Measurements from ENCODE around the gene APBA1. TPM values are rescaled to one million over a fixed set of nuclear protein-coding genes. Genes with fewer than 3 reads are reported as not detected.

APBA1 gene
- 11.3 and 11.4 TPM in 2 replicates for total RNA-seq
- 5.0 and 6.1 TPM in 2 replicates for polyA plus RNA-seq
- polyA plus RNA-seq (2011; cell fraction: cytosol; rRNA removed) = 5.6 and 6.8 TPM in 2 replicates
- 12.9 and 15.3 TPM in 2 replicates for polyA plus RNA-seq (2011; cell fraction: nucleus; rRNA removed)
- polyA plus RNA-seq (2012) = 1.00 and 1.1 TPM in 2 replicates
- 15.0 and 22.4 TPM in 2 replicates for polyA minus RNA-seq
- polyA minus RNA-seq (2011; cell fraction: cytosol; rRNA and poly(A)+ RNA removed) = not detected
- polyA minus RNA-seq (2011; cell fraction: nucleus; rRNA and poly(A)+ RNA removed) = 23.0 and 30.8 TPM in 2 replicates
- percentile 57 among the genes with signal in this experiment for Bru-seq, nascent RNA
- percentile 47 among the genes with signal in this experiment for BruChase-seq, experiment 1, labeled RNA remaining after a 6-hour chase
- BruChase-seq, experiment 2, labeled RNA remaining after a 2-hour chase = percentile 49 among the genes with signal in this experiment
- long read RNA-seq, partial matches to known transcripts = 0 of 3 reads
- long read RNA-seq, other reads (novel, unspliced or antisense) = 3 of 3 reads

- H3K4me3 ChIP-seq (replicated peaks in 1 of 3; ENCODE audit: insufficient read depth in 1 of 3, low read depth in 1 of 3, low read length in 3 of 3) = peak within 1 kb of the TSS; percentile 49 to 69 (median 64)
- H3K9me3 ChIP-seq (replicated peaks; ENCODE audit: control insufficient read depth, insufficient read depth, low read length) = no peaks in the 10 kb centered on the region
- peak within 1 kb of the TSS; percentile 46 for H3K9ac ChIP-seq (replicated peaks; ENCODE audit: extremely low read depth, insufficient read depth, low read length)
- POLR2A ChIA-PET = interaction anchor here (0.6 to 0.8 kb wide), 2 partner anchors 170 to 672 kb away, joined by 3 to 4 read pairs; no protein-coding TSS in a partner anchor
- TF ChIP-seq MYC (IDR thresholded peaks at IDR 0.05; ENCODE audit: low read depth, low read length) = no peak
- TF ChIP-seq, protein P1, sequence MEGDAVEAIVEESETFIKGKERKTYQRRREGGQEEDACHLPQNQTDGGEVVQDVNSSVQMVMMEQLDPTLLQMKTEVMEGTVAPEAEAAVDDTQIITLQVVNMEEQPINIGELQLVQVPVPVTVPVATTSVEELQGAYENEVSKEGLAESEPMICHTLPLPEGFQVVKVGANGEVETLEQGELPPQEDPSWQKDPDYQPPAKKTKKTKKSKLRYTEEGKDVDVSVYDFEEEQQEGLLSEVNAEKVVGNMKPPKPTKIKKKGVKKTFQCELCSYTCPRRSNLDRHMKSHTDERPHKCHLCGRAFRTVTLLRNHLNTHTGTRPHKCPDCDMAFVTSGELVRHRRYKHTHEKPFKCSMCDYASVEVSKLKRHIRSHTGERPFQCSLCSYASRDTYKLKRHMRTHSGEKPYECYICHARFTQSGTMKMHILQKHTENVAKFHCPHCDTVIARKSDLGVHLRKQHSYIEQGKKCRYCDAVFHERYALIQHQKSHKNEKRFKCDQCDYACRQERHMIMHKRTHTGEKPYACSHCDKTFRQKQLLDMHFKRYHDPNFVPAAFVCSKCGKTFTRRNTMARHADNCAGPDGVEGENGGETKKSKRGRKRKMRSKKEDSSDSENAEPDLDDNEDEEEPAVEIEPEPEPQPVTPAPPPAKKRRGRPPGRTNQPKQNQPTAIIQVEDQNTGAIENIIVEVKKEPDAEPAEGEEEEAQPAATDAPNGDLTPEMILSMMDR (IDR thresholded peaks at IDR 0.05; ENCODE audit: extremely low read depth in 1 of 2, insufficient read depth in 1 of 2, low read depth in 1 of 2, low read length in 2 of 2) = peak in 1 of 2 donors; percentile 1
- peak within 1 kb of the TSS; percentile 97 for H2AFZ ChIP-seq (ENCODE audit: low read depth, low read length)
- H3K9me1 ChIP-seq (replicated peaks; ENCODE audit: control insufficient read depth, extremely low read depth, insufficient read depth, low read length) = no peaks in the 10 kb centered on the region
- dilution Hi-C loops (cut with MboI; ENCODE audit: extremely low pct_ligation_motif_present, low sequenced_read_pairs) = no loop called here
- intact Hi-C loops (cut with micrococcal nuclease) = loop anchor here (1.0 to 10.0 kb wide), 10 partner anchors 67 to 743 kb away; partner anchors contain the start of gene KLF9
- H4K20me1 ChIP-seq (replicated peaks; ENCODE audit: control insufficient read depth, extremely low read depth, insufficient read depth, low read length) = no peaks in the 10 kb centered on the region
- DNase-seq (ENCODE audit: low read depth, low spot score) (peak; percentile 46), FAIRE-seq (no peak)
- no peaks in the 10 kb centered on the region for H3K79me2 ChIP-seq (ENCODE audit: control insufficient read depth, insufficient read depth, low read length)
- CTCF ChIA-PET = interaction anchor here (0.6 to 4.2 kb wide), 55 partner anchors 11 to 930 kb away, joined by 3 to 52 read pairs (median 4); partner anchors contain the start of gene PTAR1
- H3K36me3 ChIP-seq (ENCODE audit: control insufficient read depth in 2 of 2, extremely low read depth in 1 of 2, insufficient read depth in 2 of 2, low read length in 2 of 2) = no peaks in the 10 kb centered on the region
- peak within 1 kb of the TSS; percentile 78 for H3K4me2 ChIP-seq (ENCODE audit: insufficient read depth, low read length)
- no TSS peak for BruUV-seq (replicated peaks)
- peak within 1 kb of the TSS; percentile 30 for H3K27ac ChIP-seq (ENCODE audit: insufficient read depth, low read depth, low read length)
- H3K4me1 ChIP-seq (ENCODE audit: control insufficient read depth, extremely low read depth, insufficient read depth, low read length) = peaks cover 36% of the 10 kb centered on the region
- H3K27me3 ChIP-seq (ENCODE audit: control insufficient read depth in 2 of 2, insufficient read depth in 2 of 2, low read length in 2 of 2) = peaks cover 17 to 20% of the 10 kb centered on the region in 2 experiments
Measured at GRCh38 chr9:69671879-69672595, at the start of gene APBA1. Gene APBA1 (minus strand): TSS chr9:69672371.
